ENCODE results near the gene HSD3B7.

DNA sequence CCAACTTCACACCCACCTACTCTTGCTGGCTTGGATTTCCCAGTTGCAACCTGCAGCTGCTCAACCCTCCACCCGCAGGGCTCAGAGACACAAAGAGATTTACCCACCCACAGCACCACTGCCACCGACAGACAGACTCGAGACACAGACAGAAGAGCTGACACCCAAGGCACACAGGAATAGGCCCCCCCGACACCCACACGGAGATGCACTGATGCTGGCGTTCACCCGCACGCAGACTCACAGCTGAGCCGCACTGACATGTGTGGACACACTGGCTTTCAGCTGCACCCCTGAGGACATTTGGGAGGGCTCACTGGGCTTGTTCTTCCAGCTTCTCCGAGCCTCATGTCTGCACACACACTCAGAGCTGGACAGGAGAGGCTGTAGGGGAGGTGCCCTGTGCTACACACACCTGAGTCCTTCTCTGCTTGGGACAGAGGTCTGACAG is 17.3 kb downstream of the HSD3B7 start:
- TF ChIP-seq CTCF (optimal IDR thresholded peaks at IDR 0.05 in 1 of 3, IDR thresholded peaks at IDR 0.05 in 1 of 3, conservative IDR thresholded peaks at IDR 0.05 in 1 of 3; ENCODE audit: extremely low read depth in 1 of 3, insufficient read depth in 2 of 3, low read length in 3 of 3) (no peak), EZH2 (IDR thresholded peaks at IDR 0.05; ENCODE audit: low read length) (no peak)
